HCT116 (cell line): ENCODE results near the gene SLMAP. TPM values are rescaled to one million over a fixed set of nuclear protein-coding genes. Genes with fewer than 3 reads are reported as not detected.

Source experiments
- ATAC-seq: fragments of 200-7000 bp; cut with Tn5 transposase; 2 replicates; pipeline ENCODE4 v1.9.1; 2020; ENCODE audit warnings: mild to moderate bottlenecking, moderate library complexity
- BruUV-seq: library from RNA; stranded (reverse); fragments of 400-500 nt; replicated peaks from 2 replicates; lab custom pipeline; 2021; lab: Mats Ljungman, UMichigan
- CTCF ChIA-PET: fragments of 300-600 bp; sonication (Branson Sonifier 250); formaldehyde crosslinking; loops from one replicate; lab custom pipeline; 2021; ENCODE audit warnings: antibody characterized with exemption; lab: Charles Lee
- POLR2A ChIA-PET: fragments of 300-600, 350-600 bp; sonication (Branson Sonifier 250); formaldehyde crosslinking; loops from one replicate; lab custom pipeline; 2021; ENCODE audit warnings: antibody characterized with exemption; lab: Charles Lee
- RAD21 ChIA-PET, 2 experiments: fragments of 300-600 bp; sonication (Branson Sonifier 250); formaldehyde crosslinking; loops; one replicate each; lab custom pipeline; 2023; ENCODE audit warnings: low total read pairs in 2 of 2; ENCODE audit not compliant: uncharacterized antibody in 2 of 2, unreplicated experiment in 2 of 2, low non-redundant PET in 1 of 2; lab: Charles Lee
- DNase-seq: peaks from one replicate; pipeline ENCODE4 v3.0.0-alpha.2; 2010; ENCODE audit warnings: low read depth, low spot score
- H2AFZ ChIP-seq: fragments of 200-600 bp; shearing (Covaris generic), sonication (generic); 2 replicates; pipeline ENCODE4 v1.6.1; 2017; ENCODE audit warnings: low read depth, mixed run types, mixed read lengths, antibody characterized with exemption, low read length; ENCODE audit not compliant: poor library complexity, severe bottlenecking
- H3K27ac ChIP-seq: 2 replicates; pipeline ENCODE4 v1.5.1; 2012; ENCODE audit warnings: low read depth, low read length
- H3K27me3 ChIP-seq: fragments of 200-600 bp; sonication (generic); 2 replicates; pipeline ENCODE4 v1.6.1; 2016; ENCODE audit warnings: mixed run types, low read length, mixed read lengths; ENCODE audit not compliant: insufficient read depth
- H3K36me3 ChIP-seq, 2 experiments: fragments of 200-500 bp in 1 of 2; fragments of 200-600 bp in 1 of 2; sonication (Bioruptor generic) in 1 of 2; sonication (generic) in 1 of 2; 2 replicates each; pipeline versions ENCODE4 v1.5.1 to v1.6.1; 2014 to 2016; ENCODE audit warnings: low read length in 2 of 2, inconsistent platforms in 1 of 2, mixed read lengths in 1 of 2, mixed run types in 1 of 2; ENCODE audit not compliant: insufficient read depth in 2 of 2, control insufficient read depth in 1 of 2
- H3K4me1 ChIP-seq, 2 experiments: fragments of 200-600 bp in 1 of 2; sonication (generic) in 1 of 2; 2 replicates each; pipeline versions ENCODE4 v1.5.1 to v1.6.1; 2012 to 2017; ENCODE audit warnings: low read length in 2 of 2, inconsistent platforms in 1 of 2, mild to moderate bottlenecking in 1 of 2, mixed read lengths in 1 of 2, mixed run types in 1 of 2, moderate library complexity in 1 of 2; ENCODE audit not compliant: insufficient read depth in 2 of 2, control insufficient read depth in 1 of 2
- H3K4me2 ChIP-seq: fragments of 200-600 bp; sonication (generic); 2 replicates; pipeline ENCODE4 v1.6.1; 2017; ENCODE audit warnings: mixed run types, low read length, mixed read lengths
- H3K4me3 ChIP-seq, 2 experiments: fragments of 200-600 bp in 1 of 2; sonication (generic) in 1 of 2; replicated peaks in 1 of 2; 2 replicates each; pipeline ENCODE4 v1.5.1; 2011 to 2016; ENCODE audit warnings: low read length in 2 of 2, control low read depth in 1 of 2, low read depth in 1 of 2, mild to moderate bottlenecking in 1 of 2, mixed read lengths in 1 of 2, mixed run types in 1 of 2
- H3K79me2 ChIP-seq: fragments of 200-600 bp; sonication (generic); 2 replicates; pipeline ENCODE4 v1.6.1; 2017; ENCODE audit warnings: mild to moderate bottlenecking, mixed run types, low read length, moderate library complexity, mixed read lengths; ENCODE audit not compliant: insufficient read depth
- H3K9ac ChIP-seq: fragments of 200-600 bp; sonication (generic); 2 replicates; pipeline ENCODE4 v1.6.1; 2016; ENCODE audit warnings: low read length, mixed read lengths
- H3K9me2 ChIP-seq: fragments of 200-600 bp; sonication (generic), shearing (Covaris generic); 2 replicates; pipeline ENCODE4 v1.6.1; 2017; ENCODE audit warnings: mixed run types, mild to moderate bottlenecking, moderate library complexity; ENCODE audit not compliant: insufficient read depth
- H3K9me3 ChIP-seq, 2 experiments: fragments of 200-500 bp in 1 of 2; fragments of 200-600 bp in 1 of 2; sonication (Bioruptor generic) in 1 of 2; sonication (generic) in 1 of 2; 2 replicates each; pipeline ENCODE4 v1.6.1; 2014 to 2017; ENCODE audit warnings: low read length in 2 of 2, mixed read lengths in 2 of 2, inconsistent platforms in 1 of 2, low read depth in 1 of 2, mild to moderate bottlenecking in 1 of 2, mixed run types in 1 of 2, moderate library complexity in 1 of 2; ENCODE audit not compliant: control insufficient read depth in 1 of 2, insufficient read depth in 1 of 2
- H4K20me1 ChIP-seq: fragments of 200-600 bp; sonication (generic), shearing (Covaris generic); 2 replicates; pipeline ENCODE4 v1.6.1; 2017; ENCODE audit warnings: mixed run types, mild to moderate bottlenecking, moderate library complexity; ENCODE audit not compliant: insufficient read depth
- CEBPB ChIP-seq: IDR thresholded peaks from 2 replicates; pipeline ENCODE4 v1.6.1; 2012; ENCODE audit warnings: low read depth
- EGR1 ChIP-seq: IDR thresholded peaks from 2 replicates; pipeline ENCODE4 v1.6.1; 2012; ENCODE audit warnings: low read depth
- ELF1 ChIP-seq: IDR thresholded peaks from 2 replicates; pipeline ENCODE4 v1.6.1; 2012; ENCODE audit warnings: low read depth, borderline replicate concordance
- EZH2 ChIP-seq: fragments of 200-600 bp; sonication (generic); IDR thresholded peaks from 2 replicates; pipeline ENCODE4 v1.6.1; 2017; ENCODE audit warnings: antibody characterized with exemption, mixed run types
- MAX ChIP-seq: IDR thresholded peaks from 2 replicates; pipeline ENCODE4 v1.6.1; 2012
- POLR2AphosphoS5 ChIP-seq: IDR thresholded peaks from 2 replicates; pipeline ENCODE4 v1.6.1; 2011; ENCODE audit warnings: mild to moderate bottlenecking, low read depth, low read length, moderate library complexity
- REST ChIP-seq: IDR thresholded peaks from 2 replicates; pipeline ENCODE4 v1.6.1; 2012; ENCODE audit warnings: low read depth
- SP1 ChIP-seq: IDR thresholded peaks from 2 replicates; pipeline ENCODE4 v1.6.1; 2012; ENCODE audit warnings: low read depth
- TCF7L2 ChIP-seq: IDR thresholded peaks from 2 replicates; pipeline ENCODE4 v1.7.0; 2011; ENCODE audit warnings: borderline replicate concordance, inconsistent platforms; ENCODE audit not compliant: insufficient read depth, insufficient read length; ENCODE audit errors: extremely low read depth
- intact Hi-C: fragments of 100-400 bp; cut with micrococcal nuclease; formaldehyde crosslinking; loops from 2 replicates; pipeline ENCODE4 v1.10.0; 2022
- total RNA-seq: library from RNA; stranded (reverse); gene quantifications from one replicate; pipeline ENCODE4 v1.2.1, GENCODE V29; 2021; ENCODE audit not compliant: unreplicated experiment

SLMAP gene
- total RNA-seq, 1 experiment from 2014 or later = 81.0 TPM

- ATAC-seq = no peak
- no peak for TF ChIP-seq TCF7L2
- no peak for TF ChIP-seq ELF1
- no peak for TF ChIP-seq REST
- no peak for TF ChIP-seq EGR1
- TF ChIP-seq SP1 = no peak
- TF ChIP-seq POLR2AphosphoS5 = no peak
- no peak for TF ChIP-seq CEBPB
- TF ChIP-seq MAX = no peak
- TF ChIP-seq EZH2 = no peak
- no TSS peak for BruUV-seq
Observed at GRCh38 chr3:57959423-57960173, 203.5 kb downstream of the SLMAP start.

More at GRCh38 chr3:57959423-57960173, 203.5 kb downstream of the SLMAP start:
- Histone ChIP-seq H3K27ac (no peak overlapping the region), H3K9ac (no peak overlapping the region), H4K20me1 (no peaks in the 10 kb centered on the region), H3K79me2 (no peaks in the 10 kb centered on the region), H3K36me3 (no peaks in the 10 kb centered on the region), H3K27me3 (no peaks in the 10 kb centered on the region), H2AFZ (no peak overlapping the region), H3K4me1 (peaks cover 8 to 16% of the 10 kb centered on the region in 2 experiments; a peak in 3 of 4 replicates), H3K4me2 (no peak overlapping the region), H3K4me3 (no peak overlapping the region), H3K9me2 (no peaks in the 10 kb centered on the region), H3K9me3 (no peaks in the 10 kb centered on the region)
- no peak for DNase-seq
- ChIA-PET RAD21 (no interaction called here), POLR2A (no interaction called here), CTCF (no interaction called here)
- intact Hi-C loops = loop anchor here (10.0 kb wide), 1 partner anchor 345 kb away; the partner anchor contains the start of genes HTD2 and RPP14
